Renal cortical epithelial cell (primary cell): ENCODE data around the gene UNC13D. TPM values are rescaled to one million over a fixed set of nuclear protein-coding genes. Genes with fewer than 3 reads are reported as not detected.
"Not testable (repeated sequence)": the region's sequence is repeated elsewhere in the genome, so short reads cannot be mapped to it uniquely, and the experiment has no call there.

Source experiments
- DNase-seq: peaks from one replicate; pipeline ENCODE4 v3.0.0-alpha.2; 2011; ENCODE audit warnings: low read depth
- total RNA-seq: library from RNA; depleted of rRNA; stranded (reverse); fragments of >200 nt; gene quantifications from 2 replicates; pipeline ENCODE4 v1.2.3, GENCODE V29; 2014

UNC13D gene
- 0.70 and 0.87 TPM in 2 replicates for total RNA-seq

GRCh38 chr17:75843577-75844529 is at the start of gene UNC13D:
UNC13D (minus strand) TSS chr17:75844404; CDS start chr17:75844337, 67 bp downstream.
- DNase-seq: no peak

- no peak for DNase-seq
Measured at GRCh38 chr17:75893305-75894048, 49.3 kb upstream of the UNC13D start.

GRCh38 chr17:75892556-75893224 is 48.5 kb upstream of the UNC13D start:
- DNase-seq: no peak

- DNase-seq: no peak
Measured at GRCh38 chr17:75891605-75892555, 47.7 kb upstream of the UNC13D start.

GRCh38 chr17:75891022-75891604 is 46.9 kb upstream of the UNC13D start:
- no peak for DNase-seq

- DNase-seq: peak; percentile 12
Measured at GRCh38 chr17:75889454-75889853, 45.2 kb upstream of the UNC13D start.

GRCh38 chr17:75888484-75888883 is 44.3 kb upstream of the UNC13D start:
- no peak for DNase-seq

GRCh38 chr17:75885860-75886259 is 41.7 kb upstream of the UNC13D start:
- not testable (repeated sequence) for DNase-seq

- DNase-seq: no peak
Measured at GRCh38 chr17:75885431-75885830, 41.2 kb upstream of the UNC13D start.

- no peak for DNase-seq
Measured at GRCh38 chr17:75881678-75882454, 37.7 kb upstream of the UNC13D start.

GRCh38 chr17:75880266-75880665 is 36.1 kb upstream of the UNC13D start:
- DNase-seq: no peak

- peak; percentile 33 for DNase-seq
Measured at GRCh38 chr17:75878174-75878998, 34.2 kb upstream of the UNC13D start, which contains the start of gene TRIM47. TRIM47 (minus strand) TSS chr17:75878581; CDS start chr17:75878548, 33 bp downstream.

- DNase-seq: no peak
Measured at GRCh38 chr17:75877752-75878173, 33.6 kb upstream of the UNC13D start.

GRCh38 chr17:75876938-75877751 is 32.9 kb upstream of the UNC13D start:
- DNase-seq: peak; percentile 94

GRCh38 chr17:75876190-75876937 is 32.2 kb upstream of the UNC13D start:
- peak; percentile 28 for DNase-seq

GRCh38 chr17:75875940-75876189 is 31.7 kb upstream of the UNC13D start:
- peak; percentile 82 for DNase-seq

- DNase-seq: no peak
Measured at GRCh38 chr17:75875182-75875939, 31.2 kb upstream of the UNC13D start.
